Small intestine (tissue), 7 donors: ENCODE measurements around the gene TEX50. TPM values are rescaled to one million over a fixed set of nuclear protein-coding genes. Genes with fewer than 3 reads are reported as not detected.
A peak's percentile ranks its signal among the peaks of the same experiment; 100 is the strongest.
"Not testable (repeated sequence)": the region's sequence is repeated elsewhere in the genome, so short reads cannot be mapped to it uniquely, and the experiment has no call there.

ENCODE experiments used
- DNase-seq, 2 donors: peaks; one replicate each; pipeline versions ENCODE4 v3.0.0 to v3.0.0-alpha.2; 2013
- FAIRE-seq: peaks from 2 replicates; lab custom pipeline; 2012; peaks lifted over from hg19 to GRCh38; lab: Jason Lieb, UNC
- H3K27ac ChIP-seq, 3 donors: one replicate each; pipeline ENCODE4 v1.5.1; 2013; ENCODE audit warnings: low read length in 2 of 3, mild to moderate bottlenecking in 2 of 3, control low read depth in 1 of 3, inconsistent platforms in 1 of 3, low read depth in 1 of 3, moderate library complexity in 1 of 3
- H3K27me3 ChIP-seq, 3 donors: one replicate each; pipeline ENCODE4 v1.6.1; 2013; ENCODE audit warnings: low read length in 3 of 3, inconsistent platforms in 1 of 3; ENCODE audit not compliant: control insufficient read depth in 3 of 3, insufficient read depth in 3 of 3
- H3K36me3 ChIP-seq, 3 donors: one replicate each; pipeline ENCODE4 v1.6.1; 2013; ENCODE audit warnings: low read length in 3 of 3, inconsistent platforms in 1 of 3, low read depth in 1 of 3, mild to moderate bottlenecking in 1 of 3, moderate library complexity in 1 of 3; ENCODE audit not compliant: control insufficient read depth in 3 of 3, insufficient read depth in 2 of 3
- H3K4me1 ChIP-seq, 3 donors: one replicate each; pipeline ENCODE4 v1.6.1; 2013; ENCODE audit warnings: low read length in 2 of 3, inconsistent platforms in 1 of 3, low read depth in 1 of 3, mild to moderate bottlenecking in 1 of 3, moderate library complexity in 1 of 3; ENCODE audit not compliant: control insufficient read depth in 3 of 3, insufficient read depth in 2 of 3
- H3K4me3 ChIP-seq, 3 donors: one replicate each; pipeline ENCODE4 v1.5.1; 2013; ENCODE audit warnings: low read length in 3 of 3, control low read depth in 1 of 3, inconsistent platforms in 1 of 3, low read depth in 1 of 3, mild to moderate bottlenecking in 1 of 3, moderate library complexity in 1 of 3
- H3K9me3 ChIP-seq, 2 donors: one replicate each; pipeline ENCODE4 v1.6.1; 2013; ENCODE audit warnings: low read depth in 1 of 2, low read length in 1 of 2; ENCODE audit not compliant: control insufficient read depth in 2 of 2, insufficient read depth in 1 of 2
- WGBS, 3 donors: extraction: QIAGEN DNeasy Blood & Tissue Kit; methylation state at CpG; one replicate each; pipeline ENCODE4 v1.1.7; 2013; 5-methylcytosine and 5-hydroxymethylcytosine counted together
- polyA plus RNA-seq, 4 donors: library from polyadenylated mRNA; stranded (reverse) in 3 of 4; unstranded in 1 of 4; fragments of 200-250 nt in 3 of 4; fragments of 120-200 nt in 1 of 4; gene quantifications; one replicate each; pipeline versions ENCODE4 v1.2.1 to v1.2.3, GENCODE V29; 2013
- donor health status: healthy with polysubstance abuse.
- donor health status: control.
- donor health status: control.
- donor health status: Bipolar disorder and iron deficiency.
- donor health status: healthy.

TEX50 gene
- polyA plus RNA-seq, 4 donors = not detected

GRCh38 chr1:173648880-173649605 lies 13.9 kb downstream of the TEX50 start:
- no peak overlapping the region for H3K4me3 ChIP-seq
- no peaks in the 10 kb centered on the region for H3K36me3 ChIP-seq
- FAIRE-seq (no peak), DNase-seq (no peak)
- no peaks in the 10 kb centered on the region for H3K27me3 ChIP-seq
- no peaks in the 10 kb centered on the region for H3K4me1 ChIP-seq
- H3K9me3 ChIP-seq = no peaks in the 10 kb centered on the region
- H3K27ac ChIP-seq = no peak overlapping the region

- H3K27ac ChIP-seq = no peak overlapping the region
- 83 to 90% (median 86%) methylated on average over 2 of the region's 2 CpGs for WGBS, 3 donors
- FAIRE-seq (no peak), DNase-seq (no peak)
- H3K27me3 ChIP-seq = no peaks in the 10 kb centered on the region
- no peak overlapping the region for H3K4me3 ChIP-seq
- peaks cover 0 to 5% of the 10 kb centered on the region in 2 donors for H3K9me3 ChIP-seq
- H3K4me1 ChIP-seq = no peaks in the 10 kb centered on the region
- no peaks in the 10 kb centered on the region for H3K36me3 ChIP-seq
Measured at GRCh38 chr1:173660306-173660705, 25.2 kb downstream of the TEX50 start.

- no peaks in the 10 kb centered on the region for H3K9me3 ChIP-seq
- no peaks in the 10 kb centered on the region for H3K27me3 ChIP-seq
- H3K4me3 ChIP-seq = no peak overlapping the region
- FAIRE-seq (no peak), DNase-seq (no peak)
- H3K36me3 ChIP-seq = no peaks in the 10 kb centered on the region
- no peak overlapping the region for H3K27ac ChIP-seq
- 68 to 90% (median 88%) methylated on average over 1 of the region's 1 CpG for WGBS, 3 donors
- H3K4me1 ChIP-seq = no peaks in the 10 kb centered on the region
Measured at GRCh38 chr1:173661271-173661670, 26.1 kb downstream of the TEX50 start.

GRCh38 chr1:173661763-173662162 lies 26.6 kb downstream of the TEX50 start:
- no peak overlapping the region for H3K27ac ChIP-seq
- H3K36me3 ChIP-seq = no peaks in the 10 kb centered on the region
- H3K9me3 ChIP-seq = no peaks in the 10 kb centered on the region
- H3K27me3 ChIP-seq = no peaks in the 10 kb centered on the region
- no peak overlapping the region for H3K4me3 ChIP-seq
- FAIRE-seq = no peak
- WGBS, 3 donors = 31 to 37% (median 35%) methylated on average over 1 of the region's 1 CpG
- H3K4me1 ChIP-seq = no peaks in the 10 kb centered on the region
- no peak for DNase-seq

DNA sequence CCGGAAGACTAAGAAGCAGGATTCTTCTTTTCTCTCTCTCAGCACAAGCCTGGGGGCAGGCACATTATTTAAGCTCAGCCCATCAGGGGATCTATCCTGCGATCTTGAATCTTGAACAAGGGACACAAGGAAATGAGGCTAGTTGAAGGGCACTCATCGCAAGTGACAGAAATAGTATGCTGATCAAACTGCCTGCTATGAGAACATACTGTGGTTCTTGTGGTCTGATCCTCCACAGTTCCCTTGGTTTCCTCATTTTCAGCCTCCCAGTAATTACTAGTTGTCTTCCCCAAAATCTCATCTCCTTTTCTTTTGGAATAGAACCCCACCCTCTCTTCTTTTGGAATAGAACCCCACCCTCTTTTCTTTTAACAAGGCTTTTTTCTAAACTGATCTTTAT lies 28.0 kb downstream of the TEX50 start:
- FAIRE-seq (no peak), DNase-seq (no peak)
- Histone ChIP-seq H3K27me3 (peaks cover 0 to 2% (median 0%) of the 10 kb centered on the region in 3 donors), H3K36me3 (no peaks in the 10 kb centered on the region), H3K4me3 (no peak overlapping the region), H3K4me1 (no peaks in the 10 kb centered on the region), H3K27ac (no peak overlapping the region), H3K9me3 (no peaks in the 10 kb centered on the region)
- 82 to 87% (median 86%) methylated on average over 3 of the region's 3 CpGs for WGBS, 3 donors

GRCh38 chr1:173666646-173667045 lies 31.5 kb downstream of the TEX50 start:
- Histone ChIP-seq H3K27me3 (peaks cover 5 to 12% (median 6%) of the 10 kb centered on the region in 3 donors), H3K27ac (no peak overlapping the region), H3K4me3 (no peak overlapping the region), H3K4me1 (peaks cover 0 to 3% (median 2%) of the 10 kb centered on the region in 3 donors), H3K36me3 (no peaks in the 10 kb centered on the region), H3K9me3 (no peaks in the 10 kb centered on the region)
- no peak for FAIRE-seq
- DNase-seq = no peak
- 85 to 89% (median 85%) methylated on average over 3 of the region's 3 CpGs for WGBS, 3 donors

DNA sequence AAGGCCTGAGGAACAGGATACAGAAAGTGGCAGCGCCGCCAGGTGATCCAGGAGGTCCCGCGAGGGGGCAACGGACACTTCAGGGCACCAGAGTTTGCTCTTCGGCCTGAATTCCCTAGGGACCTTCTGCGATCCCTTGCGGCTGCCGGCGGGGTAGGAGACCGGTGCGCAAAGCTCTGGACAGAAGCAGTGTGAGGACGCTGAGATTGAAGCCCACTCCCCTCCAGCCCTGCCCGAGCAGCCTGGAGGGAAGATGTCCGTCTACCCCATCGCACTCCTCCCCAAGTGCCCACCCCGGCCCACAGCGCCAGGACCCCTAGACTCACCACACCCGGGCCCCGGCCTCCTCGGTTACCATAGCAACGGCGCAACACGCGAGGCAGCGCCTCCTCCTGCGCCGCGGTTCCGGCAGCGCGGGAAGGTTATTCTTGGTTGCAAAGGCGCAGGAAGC lies 34.4 kb downstream of the TEX50 start, which contains the start of gene ANKRD45:
TSS of gene ANKRD45 (minus strand) at position 361 of the 451 bp plus-strand sequence. CDS start 10,433 bp downstream, outside the sequence.
- H3K9me3 ChIP-seq = no peaks in the 10 kb centered on the region
- peaks cover 5 to 12% (median 6%) of the 10 kb centered on the region in 3 donors for H3K27me3 ChIP-seq
- peak within 1 kb of the TSS in 1 of 3 donors; percentile 34 for H3K4me3 ChIP-seq
- DNase-seq (peak in 1 of 2 donors; percentile 44), FAIRE-seq (no peak)
- no peaks in the 10 kb centered on the region for H3K36me3 ChIP-seq
- H3K27ac ChIP-seq = no peak within 1 kb of the TSS
- WGBS, 3 donors = 3 to 10% (median 8%) methylated on average over 33 of the region's 33 CpGs
- H3K4me1 ChIP-seq = peaks cover 0 to 3% (median 2%) of the 10 kb centered on the region in 3 donors

DNA sequence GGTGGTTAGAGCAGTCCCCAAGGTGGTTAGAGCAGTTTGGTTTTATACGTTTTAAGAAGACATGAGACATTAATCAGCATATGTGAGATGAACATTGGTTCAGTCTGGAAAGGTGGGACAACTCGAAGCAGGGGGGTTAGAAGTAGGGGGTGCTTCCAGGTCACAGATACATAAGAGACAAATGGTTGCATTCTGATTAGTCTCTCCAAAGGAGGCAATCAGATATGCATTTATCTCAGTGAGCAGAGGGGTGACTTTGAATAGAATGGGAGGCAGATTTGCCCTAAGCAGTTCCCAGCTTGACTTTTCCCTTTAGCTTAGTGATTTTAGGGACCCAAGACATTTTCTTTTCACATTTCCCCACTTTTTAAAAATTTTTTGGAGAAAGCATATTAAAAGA lies 39.4 kb downstream of the TEX50 start:
- not testable (repeated sequence) for H3K27me3 ChIP-seq, FAIRE-seq, H3K4me1 ChIP-seq, DNase-seq, H3K9me3 ChIP-seq, H3K27ac ChIP-seq, H3K4me3 ChIP-seq, H3K36me3 ChIP-seq
- WGBS, 3 donors = 55 to 81% (median 69%) methylated on average over 2 of the region's 2 CpGs
